Measurements from ENCODE around the gene KNL1.
"Not testable (repeated sequence)": the region's sequence is repeated elsewhere in the genome, so short reads cannot be mapped to it uniquely, and the experiment has no call there.

The KNL1 gene

DNA sequence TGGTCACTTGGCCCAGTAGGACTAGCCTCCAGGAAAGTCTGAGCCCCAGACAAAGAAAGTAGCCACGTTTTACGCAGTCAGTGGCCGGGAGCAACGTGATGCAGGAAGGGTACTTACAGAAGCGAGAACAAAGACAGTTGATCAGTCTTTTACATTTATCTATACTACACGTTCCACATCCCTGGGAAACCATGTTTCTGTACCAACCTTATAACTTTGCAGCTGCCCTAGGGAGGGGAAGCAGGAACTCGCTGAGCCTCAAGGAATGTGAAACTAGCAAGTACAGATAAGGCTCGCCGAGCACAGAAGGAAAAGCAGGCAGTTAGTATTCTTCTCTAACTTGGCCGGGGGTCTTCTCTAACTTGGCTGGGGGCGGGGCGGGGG lies 3.4 kb upstream of the KNL1 start:
- DNase-seq, result no peak

DNA sequence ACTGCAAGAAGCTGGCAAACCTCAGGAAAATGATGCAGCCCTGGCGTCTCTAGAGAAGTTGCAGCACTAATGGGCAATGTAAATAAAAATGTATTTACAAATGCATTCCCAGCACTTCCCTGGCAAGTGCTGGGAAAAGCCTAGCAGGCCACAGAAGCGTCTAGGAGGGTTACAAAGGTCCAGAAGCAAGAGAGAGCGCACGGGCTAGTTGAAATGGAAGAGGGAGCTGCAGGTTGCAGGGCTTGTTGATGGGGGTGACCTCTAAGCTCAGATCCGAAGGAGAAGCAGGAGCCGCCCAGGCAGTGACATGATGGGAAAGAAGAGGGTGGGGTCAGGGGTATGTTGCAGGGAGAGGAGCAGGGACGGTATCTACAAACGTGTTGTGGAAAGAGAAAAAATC lies 2.7 kb upstream of the KNL1 start:
- no peak for DNase-seq

GRCh38 chr15:40593165-40593564 lies 884 bp upstream of the KNL1 start:
- DNase-seq, result no peak

GRCh38 chr15:40594429-40594836 lies 384 bp downstream of the KNL1 start:
- peak; percentile 28 for DNase-seq

- DNase-seq, result no peak
These were observed 1.2 kb downstream of the KNL1 start for GRCh38 chr15:40595219-40595618.

GRCh38 chr15:40595773-40596172 lies 1.7 kb downstream of the KNL1 start:
- DNase-seq, result no peak

GRCh38 chr15:40597024-40597423 lies 3.0 kb downstream of the KNL1 start:
- no peak for DNase-seq

DNA sequence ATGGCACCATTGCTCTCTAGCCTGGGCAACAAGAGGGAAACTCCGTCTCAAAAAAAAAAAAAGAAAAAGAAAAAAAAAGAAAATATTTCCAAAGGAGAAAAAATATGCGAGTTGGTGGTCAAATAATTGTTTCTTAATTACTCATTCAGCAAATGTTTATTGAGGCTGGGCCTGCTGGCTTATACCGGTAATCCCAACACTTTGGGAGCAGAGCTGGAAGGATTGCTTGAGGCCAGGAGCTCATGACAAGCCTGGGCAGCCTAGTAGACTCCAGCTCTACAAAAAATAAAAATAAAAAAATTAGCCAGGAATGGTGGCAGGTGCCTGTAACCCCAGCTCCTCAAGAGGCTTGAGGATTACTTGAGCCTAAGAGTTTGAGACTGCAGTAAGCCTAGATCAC lies 4.1 kb downstream of the KNL1 start:
- DNase-seq, result no peak

- DNase-seq, result no peak
These were observed 4.6 kb downstream of the KNL1 start for GRCh38 chr15:40598672-40599071.

DNA sequence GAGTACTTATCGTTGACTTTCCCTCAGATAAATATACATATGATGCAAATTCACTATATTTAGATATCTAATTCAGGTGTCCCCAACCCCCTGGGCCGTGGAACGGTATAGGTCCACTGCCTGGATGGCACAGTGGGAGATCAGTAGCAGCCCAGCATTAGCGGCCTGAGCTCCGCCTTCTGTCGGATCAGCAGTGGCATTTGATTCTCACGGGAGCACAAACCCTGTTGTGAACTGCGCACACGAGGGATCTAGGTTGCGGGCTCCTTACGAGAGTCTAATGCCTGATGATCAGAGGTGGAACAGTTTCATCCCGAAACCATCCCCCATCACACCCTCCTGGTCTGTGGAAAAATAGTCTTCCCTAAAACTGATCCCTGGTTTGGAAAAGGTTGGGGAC lies 6.9 kb downstream of the KNL1 start:
- no peak for DNase-seq

DNA sequence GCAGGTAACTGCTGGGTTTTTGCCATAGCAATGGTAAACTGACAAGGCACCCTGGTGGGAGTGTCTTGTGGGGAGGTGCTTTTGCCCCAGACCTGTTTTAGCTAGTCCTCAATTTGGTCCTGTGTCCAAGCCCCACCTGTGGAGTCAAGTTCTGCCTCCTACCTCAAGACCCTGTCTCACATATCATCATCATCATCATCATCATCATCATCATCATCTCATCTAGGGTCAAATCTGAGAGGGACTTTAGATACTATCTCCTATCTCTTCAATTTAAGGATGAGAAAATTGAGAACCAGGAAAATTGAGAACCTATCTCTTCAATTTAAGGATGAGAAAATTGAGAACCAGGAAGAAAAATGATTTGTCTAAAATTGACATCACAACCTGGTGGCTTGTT lies 9.9 kb downstream of the KNL1 start:
- no peak for DNase-seq

DNA sequence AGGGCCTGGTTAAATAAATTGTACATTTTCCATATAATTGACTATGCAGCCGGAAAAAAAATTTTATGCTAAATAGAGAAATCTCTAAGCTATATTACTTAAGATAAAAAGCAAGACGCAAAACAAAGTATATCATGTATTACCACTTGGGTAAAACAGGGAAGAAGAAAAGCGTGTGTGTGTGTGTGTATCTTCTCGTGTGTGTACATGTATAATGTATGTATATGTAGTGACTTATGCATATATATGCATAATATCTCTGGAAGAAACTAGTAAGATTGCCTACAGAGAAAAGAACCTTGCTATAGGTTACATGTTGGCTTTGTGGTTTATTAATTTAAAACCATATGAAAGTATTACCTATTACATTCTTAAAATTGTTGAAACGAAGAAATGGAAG lies 19.0 kb downstream of the KNL1 start:
- no peak for DNase-seq

DNA sequence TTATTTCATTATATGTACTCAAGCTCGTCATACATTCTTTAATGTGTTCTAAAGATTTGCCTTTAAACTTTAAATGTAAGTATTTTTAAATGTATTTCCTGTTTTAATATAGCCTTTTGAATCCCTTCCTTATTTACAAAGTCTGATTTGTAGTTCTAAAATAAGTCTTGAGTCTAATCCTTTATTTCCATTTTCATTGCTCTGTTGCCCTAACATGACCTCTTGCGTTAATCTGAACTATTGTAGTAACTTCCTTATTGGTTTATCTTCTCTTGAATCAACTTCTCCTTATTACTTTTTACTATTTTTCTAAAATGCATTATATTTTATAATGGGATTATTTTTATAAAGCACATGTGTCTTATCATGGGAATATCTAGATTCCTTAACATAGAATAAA lies 24.0 kb downstream of the KNL1 start:
- DNase-seq, result no peak

DNA sequence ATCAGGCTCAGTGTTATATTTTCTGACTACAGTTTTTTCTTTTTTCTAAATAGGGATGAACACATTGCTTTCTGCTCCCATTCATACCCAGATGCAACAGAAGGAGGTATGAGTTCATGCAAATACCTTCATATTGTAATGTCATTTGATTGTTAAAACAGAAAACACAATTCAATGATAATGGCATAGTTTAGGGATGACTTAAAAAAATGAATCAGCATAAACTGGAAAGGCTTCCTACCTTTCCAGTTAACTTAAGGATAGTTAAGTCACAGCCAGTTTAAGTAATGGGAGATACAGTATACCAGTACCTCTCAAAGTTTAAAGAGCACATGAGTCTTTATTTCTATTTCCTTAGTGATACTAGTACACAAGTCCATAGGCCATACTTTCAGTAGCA lies 24.9 kb downstream of the KNL1 start:
- DNase-seq, result no peak

DNA sequence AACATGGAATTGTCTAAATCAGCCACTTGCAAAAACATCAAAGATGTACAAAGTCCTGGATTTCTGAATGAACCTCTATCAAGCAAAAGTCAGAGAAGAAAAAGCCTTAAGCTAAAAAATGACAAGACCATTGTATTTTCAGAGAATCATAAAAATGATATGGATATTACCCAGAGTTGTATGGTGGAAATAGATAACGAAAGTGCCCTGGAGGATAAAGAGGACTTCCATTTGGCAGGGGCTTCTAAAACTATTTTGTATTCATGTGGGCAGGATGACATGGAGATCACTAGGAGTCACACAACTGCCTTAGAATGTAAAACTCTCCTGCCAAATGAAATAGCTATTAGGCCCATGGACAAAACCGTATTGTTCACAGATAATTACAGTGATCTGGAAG lies 29.3 kb downstream of the KNL1 start:
- no peak for DNase-seq

GRCh38 chr15:40630313-40630712 lies 36.3 kb downstream of the KNL1 start:
- DNase-seq, result no peak

- no peak for DNase-seq
These were observed 39.1 kb downstream of the KNL1 start for GRCh38 chr15:40633178-40633577.

DNA sequence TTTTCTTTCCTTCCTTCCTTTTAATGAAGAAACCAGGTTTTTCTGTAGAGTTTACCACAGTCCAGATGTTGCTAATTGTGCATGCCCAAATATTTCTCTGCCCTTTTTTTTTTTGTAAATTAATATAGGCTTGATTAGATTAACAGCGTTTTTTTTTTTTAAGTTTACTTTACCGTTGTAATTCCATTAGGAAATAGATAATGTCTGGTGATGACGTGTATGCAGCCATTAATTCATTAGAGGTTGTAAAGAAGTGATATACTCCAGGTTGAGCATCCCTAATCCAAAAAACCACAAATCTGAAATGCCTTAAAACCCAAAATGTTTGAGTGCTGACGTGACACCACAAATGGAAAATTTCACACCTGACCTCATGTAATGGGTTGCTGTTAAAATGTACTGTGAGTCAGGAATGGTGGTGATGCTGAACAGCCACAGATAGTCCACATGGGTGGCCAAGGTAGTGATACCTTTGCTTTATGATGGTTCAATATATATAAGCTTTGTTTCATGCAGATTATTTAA lies 43.2 kb downstream of the KNL1 start:
- no peak for DNase-seq

- no peak for DNase-seq
These were observed 45.6 kb downstream of the KNL1 start for GRCh38 chr15:40639677-40640076.

DNA sequence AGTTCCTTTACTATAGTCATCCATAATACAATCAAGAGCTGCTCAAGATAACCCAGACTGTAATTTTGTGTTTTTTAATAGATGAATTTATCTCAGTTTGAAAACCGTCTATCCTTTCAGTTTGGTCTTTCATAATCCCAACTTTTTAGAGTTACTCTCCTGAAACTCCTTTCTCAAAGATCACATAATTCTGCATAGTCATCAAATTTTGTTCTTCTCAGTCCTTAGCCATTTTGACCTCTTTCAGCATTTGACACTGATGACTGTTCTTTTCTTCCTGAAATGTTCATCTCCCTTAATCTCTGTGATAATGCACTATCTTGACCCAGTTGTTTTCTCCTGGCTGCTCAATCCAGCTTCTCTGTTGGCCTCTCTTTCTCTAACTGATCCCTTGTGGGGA lies 53.5 kb downstream of the KNL1 start:
- no peak for DNase-seq

GRCh38 chr15:40650479-40650878 lies 56.4 kb downstream of the KNL1 start:
- no peak for DNase-seq

DNA sequence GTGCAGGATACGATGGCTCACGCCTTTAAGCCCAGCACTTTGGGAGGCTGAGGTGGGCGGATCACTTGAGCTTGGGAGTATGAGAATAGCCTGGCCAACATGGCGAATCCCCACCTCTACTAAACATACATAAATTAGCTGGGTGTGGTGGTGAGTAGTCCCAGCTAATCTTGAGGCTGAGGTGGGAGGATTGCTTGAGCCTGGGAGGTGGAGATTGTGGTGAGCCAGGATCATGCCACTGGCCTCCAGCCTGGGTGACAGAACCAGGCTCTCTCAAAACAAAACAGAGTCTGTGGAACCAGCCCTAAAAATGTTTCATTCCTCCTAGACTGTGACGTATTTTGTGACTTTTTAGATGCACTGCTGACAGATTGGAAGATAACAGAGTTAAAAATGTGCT lies 66.6 kb downstream of the KNL1 start:
- DNase-seq, result no peak

- DNase-seq, result no peak
These were observed 70.9 kb downstream of the KNL1 start for GRCh38 chr15:40664909-40665308.

GRCh38 chr15:40676290-40676689 lies 82.2 kb downstream of the KNL1 start:
- DNase-seq, result not testable (repeated sequence)

- not testable (repeated sequence) for DNase-seq
These were observed 82.9 kb downstream of the KNL1 start for GRCh38 chr15:40676906-40677305.

DNA sequence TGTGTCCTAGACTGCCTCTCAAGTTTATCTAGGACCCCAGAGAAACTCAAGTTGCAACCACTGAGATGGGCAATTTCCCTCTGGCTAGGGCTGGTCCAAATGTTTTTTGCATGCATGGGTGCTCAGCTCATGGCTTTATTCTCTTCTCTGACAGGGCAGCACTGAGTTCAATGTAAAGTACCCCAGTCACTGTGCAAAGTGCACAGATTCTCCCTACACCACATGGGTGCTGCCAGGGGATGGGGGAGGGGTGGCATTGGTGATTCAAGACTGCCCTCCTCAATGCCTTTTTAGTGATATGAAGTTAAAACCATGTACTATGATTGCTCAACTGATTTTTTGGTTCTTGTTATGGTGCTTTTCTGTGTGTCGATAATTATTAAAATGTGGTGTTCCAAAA lies 86.1 kb downstream of the KNL1 start:
- DNase-seq, result no peak

Measured in NCI-H1092 (cell line).